HG03139 (cell line): ENCODE data around the gene SLC1A2.

Experiments
- ATAC-seq: cut with Tn5 transposase; IDR thresholded peaks from one replicate; pipeline ENCODE4 v1.9.1; 2021; ENCODE audit not compliant: unreplicated experiment

The SLC1A2 gene

DNA sequence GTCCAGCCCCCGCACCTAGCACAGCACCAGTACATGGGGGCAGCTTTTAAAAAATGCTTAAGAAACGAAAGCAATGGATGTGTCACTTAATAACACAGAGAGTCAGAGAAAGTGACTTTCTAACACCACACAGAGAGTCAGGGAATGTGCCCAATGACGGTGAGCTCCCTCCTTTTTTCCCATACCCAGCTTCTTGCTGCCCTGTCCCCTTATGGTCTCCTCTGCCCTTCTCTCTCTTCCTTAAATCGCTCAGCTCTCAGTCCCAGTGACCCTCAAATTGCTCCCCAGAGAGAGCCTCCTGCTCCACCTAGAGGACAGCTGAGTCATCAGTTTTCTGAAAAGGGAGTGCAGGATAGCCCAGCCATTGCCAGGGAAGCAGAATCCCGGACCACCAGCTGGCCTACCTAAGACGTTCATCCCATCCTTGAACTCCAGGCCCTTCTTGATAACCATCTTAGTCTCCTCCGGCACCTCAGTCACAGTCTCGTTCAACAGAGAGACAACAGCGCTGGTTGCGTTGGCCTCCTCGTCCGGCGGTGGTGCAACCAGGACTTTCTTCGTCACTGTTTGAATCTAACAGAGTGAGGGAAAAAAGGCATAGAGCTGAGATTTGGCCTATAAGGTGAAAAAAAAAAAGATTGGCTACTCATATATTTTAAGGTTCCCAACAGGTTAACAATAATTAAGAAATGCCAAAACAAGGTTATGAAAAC, 113.5 kb downstream of the SLC1A2 start:
- ATAC-seq: no peak

DNA sequence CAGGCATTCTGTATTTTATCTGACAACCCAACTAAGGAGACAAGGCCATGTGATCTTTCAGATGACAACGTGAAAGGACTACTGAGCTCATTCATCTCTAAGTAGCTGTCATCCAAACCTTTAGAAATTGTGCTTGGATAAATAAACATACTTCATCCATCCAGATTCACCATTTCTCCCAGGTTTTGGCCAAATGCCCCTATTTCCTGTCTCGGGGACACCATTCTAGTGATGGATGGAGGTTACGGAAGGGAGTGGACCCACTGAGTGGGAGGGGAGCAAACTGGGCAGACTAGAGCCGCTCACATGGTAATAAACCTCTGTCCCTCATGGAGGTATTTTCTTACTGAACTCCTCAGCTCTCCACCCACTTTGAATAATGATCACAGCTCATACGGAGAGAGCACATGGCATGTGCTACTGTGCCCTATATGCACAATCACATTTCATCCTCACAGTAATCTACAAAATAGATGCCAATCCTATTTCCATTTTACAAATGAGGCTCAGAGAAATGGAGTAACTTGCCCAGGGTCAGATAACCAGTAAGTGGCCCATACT, 114.4 kb downstream of the SLC1A2 start:
- no peak for ATAC-seq

DNA sequence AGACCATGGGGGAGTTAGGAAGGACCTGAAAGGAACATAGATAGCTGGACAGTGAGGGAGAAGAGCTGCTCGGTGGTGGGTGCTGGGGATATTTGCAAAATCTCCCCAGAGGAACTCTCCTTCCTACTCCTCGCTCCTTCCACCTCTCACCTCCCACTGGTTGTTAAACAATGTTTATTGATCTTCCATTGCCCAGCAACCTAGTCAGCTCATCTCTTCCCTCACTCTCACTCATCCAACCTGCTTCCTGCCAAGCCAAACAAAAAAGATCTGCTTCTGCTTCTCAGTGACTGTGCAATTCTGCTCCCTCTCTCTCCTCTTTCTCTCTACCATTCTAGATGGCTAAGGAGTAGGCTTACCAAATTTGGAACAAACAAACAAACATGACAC, 115.0 kb downstream of the SLC1A2 start:
- no peak for ATAC-seq

DNA sequence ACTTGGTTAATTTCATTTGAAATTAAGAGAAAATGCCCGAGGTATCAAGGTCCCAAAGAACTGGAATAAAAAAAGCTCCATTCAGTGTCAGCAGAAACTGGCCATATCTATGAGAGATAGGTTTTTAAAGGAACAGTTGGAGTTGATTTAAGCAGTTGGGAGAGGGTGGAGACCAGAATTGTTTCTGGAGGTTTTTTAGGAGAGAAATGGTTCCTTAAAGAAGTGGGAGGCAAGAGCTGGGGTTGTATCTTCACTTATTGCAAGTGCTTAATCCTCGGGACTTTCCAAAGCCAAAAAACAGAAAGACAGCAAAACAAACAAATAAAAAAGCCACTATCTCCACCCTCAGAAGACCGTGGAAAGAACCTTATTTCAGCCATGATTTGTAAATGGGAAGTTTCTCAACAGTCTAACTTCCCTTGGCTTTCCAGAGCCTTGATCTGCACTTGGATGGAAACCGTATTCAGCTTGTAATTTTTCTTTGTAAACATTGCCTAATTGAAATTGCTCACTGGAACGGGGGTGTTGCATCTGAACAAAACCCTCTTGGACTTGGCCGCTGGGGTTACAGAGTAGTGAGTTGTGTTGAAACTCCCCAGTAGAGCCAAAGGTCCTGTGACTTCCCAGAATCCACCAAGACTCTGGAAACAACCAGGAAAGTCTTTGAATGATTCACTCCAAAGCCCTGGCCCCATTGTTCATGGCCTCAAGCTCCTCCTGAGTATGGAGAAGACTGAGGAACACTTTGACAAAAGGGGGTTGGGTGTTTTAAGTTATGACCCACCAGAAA, 115.6 kb downstream of the SLC1A2 start:
- ATAC-seq: no peak

DNA sequence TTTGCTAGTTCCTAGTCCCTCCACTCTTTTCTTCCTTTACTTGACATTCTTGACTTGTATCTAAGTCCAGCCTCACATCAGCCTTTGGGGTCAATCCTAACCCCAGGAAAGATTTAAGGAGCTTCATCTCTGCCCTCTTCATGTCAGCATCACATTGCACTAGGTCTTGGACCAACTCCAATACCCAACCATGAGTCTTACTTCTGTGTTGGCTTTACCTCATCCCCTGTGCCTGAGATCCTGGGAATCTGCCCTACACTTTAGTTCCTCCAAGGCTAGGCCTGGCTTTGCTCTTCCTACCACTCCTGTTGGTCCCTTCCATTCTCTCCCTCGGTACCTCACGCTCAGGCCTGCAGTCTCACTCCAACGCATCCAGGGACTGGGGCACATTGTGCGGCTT, 117.0 kb downstream of the SLC1A2 start:
- no peak for ATAC-seq

DNA sequence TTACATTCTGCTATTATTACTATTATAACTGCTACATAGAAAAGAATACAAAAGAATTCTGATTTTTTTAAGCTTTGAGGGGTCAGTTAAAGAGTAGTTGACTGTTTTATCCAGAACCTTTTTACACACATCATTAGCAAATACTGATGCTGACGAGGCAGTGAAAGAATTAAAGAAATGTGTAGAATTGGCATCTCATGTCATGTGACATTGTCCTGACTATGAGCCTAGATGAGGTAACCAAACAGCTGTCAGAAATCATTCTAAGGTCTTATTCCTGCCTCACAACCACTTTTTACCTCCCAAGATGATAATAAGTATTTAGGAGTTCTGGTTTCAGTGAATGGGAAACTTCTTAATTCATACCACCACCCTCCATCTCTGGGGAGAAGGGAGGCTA, 121.0 kb downstream of the SLC1A2 start:
- no peak for ATAC-seq

DNA sequence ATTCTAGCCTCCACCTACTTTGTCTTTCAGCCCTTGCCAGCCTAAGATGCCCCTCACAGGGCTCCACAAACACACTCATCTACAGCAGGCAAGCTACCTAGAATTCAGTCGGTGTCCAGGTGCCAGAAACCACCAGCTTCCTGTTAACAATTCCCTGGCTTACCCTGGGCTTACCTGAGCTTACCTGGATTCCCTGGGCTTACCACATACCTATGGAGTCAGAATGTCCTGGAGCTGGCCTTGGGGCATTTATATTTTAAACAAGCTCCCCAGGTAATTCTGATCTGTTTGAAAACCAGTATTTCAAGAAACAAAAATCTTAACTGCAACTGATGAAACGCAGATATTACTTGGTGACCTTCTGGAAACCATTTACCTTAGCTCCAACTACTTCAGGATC, 123.6 kb downstream of the SLC1A2 start:
- ATAC-seq: no peak

DNA sequence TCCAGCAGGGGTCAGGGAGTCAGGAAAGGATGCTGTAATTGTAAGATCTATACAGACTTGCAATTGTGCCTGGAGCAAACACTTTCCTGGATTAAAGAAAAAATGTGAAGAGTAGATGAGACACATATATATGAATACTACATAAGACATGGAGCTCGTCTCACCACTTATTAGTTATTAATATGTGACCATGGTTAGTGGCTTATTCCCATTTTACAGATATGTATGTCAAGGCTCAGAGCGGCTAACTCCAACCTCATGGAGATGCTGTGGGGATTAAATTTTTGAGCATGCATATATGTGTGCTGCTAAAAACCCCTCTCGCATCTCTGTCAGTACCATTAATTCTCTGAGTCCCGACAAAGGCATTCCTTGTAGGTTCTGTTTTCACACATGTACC, 125.7 kb downstream of the SLC1A2 start:
- no peak for ATAC-seq

DNA sequence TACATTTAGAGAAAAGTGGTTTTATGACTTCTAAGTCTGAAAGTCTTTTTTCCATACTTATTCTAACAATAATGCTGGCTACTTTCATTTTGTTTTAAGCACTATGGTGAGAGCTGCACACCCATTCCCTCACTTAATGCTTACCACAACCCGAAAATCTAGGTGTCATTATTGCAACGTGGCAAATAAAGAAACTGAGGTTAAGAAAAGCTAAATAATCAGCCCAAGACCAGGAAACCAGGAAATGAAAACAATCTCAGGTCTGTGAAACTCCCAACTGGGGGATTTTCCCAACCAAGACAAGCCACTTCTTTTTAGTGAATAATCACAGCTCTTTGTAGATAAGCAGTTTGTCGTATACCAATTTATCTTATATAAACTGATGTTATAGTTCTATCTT, 126.3 kb downstream of the SLC1A2 start:
- no peak for ATAC-seq

DNA sequence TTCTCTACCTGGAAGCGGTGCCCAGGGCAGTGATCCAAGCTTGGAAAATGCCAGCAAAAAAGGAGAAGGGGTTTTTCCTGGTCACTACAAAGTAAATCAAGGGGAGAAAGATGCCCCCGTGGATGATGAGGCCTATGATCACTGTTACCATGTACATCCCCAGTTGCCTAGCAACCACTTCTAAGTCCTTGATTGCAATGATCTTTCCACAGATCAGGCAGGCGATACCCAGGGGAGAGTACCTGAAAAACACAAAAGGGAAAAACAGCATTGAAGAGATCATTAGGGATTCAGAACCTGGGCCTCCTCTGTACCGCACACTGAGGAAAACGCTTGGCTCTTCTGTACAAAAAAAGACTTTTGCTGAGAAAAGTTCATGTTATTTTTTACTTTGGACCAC, 127.1 kb downstream of the SLC1A2 start:
- ATAC-seq: no peak

DNA sequence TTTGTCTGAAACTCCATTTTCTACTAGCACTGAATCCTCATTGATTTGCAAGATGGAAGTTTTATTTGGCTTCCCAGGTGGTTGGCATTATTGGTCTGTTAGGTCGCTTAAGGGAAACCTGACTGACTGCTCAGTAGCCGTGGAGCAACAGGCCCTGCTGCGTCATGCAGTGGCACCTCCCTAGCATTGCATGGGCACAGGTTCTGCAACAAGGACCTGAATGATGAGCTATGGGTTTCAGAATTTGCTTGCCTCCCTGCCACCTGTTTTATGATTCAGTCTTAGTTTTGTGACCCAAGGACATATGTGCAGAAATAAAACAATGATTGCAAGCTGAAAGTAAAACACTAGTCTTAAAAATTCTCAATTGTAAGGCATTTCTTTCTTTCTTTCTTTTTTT, 128.5 kb downstream of the SLC1A2 start:
- no peak for ATAC-seq

DNA sequence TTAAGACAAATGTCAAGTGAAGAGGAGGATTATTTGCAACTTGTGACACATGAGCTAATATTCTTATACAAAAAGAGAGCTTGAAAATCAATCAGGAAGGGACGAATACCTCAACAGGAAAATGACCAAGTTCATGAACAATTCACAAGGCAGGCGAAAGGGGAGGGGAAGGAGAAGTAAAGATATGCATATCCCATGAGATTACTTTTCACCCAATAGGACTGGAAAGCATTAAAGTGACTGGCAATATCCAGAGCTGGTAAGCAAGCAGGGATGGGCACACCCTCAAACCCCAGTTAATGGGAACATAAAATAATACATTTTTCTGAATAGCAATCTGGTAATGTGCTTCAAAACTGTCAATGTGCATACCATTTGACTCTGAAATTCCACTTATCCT, 129.5 kb downstream of the SLC1A2 start:
- no peak for ATAC-seq

DNA sequence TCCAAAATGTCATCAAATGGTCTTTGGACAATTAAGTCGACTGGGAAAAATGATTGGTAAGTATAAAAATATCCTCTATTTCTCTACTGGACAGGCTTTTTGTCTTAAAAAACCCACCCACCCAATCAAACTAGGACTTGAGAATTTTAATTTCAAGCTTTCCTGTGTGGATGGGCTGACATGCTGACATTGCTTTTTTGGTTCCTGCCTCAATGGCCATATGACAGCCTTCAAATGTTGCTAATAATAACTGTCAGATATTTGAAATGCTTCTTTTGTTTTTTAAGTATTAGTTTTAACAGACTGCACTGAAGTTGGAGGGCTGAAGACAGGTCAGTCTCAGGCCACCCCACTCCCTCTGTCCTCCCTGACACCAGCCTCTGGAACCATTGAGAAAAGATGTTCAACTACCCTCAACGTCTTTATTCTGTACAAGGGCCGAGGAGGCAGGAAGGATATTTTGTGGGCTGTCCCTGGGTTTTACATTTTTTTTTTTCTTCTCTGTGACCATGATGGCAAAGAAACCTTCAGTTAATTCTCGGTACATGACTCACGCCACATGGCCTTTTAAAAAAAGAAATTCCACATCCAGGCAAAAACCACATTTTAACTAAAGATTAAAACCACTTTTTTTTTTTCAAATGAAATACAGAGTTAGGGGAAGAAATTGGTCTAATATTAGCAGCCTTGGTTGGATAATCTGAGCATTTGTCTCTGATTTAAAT, 130.4 kb downstream of the SLC1A2 start:
- ATAC-seq: no peak

DNA sequence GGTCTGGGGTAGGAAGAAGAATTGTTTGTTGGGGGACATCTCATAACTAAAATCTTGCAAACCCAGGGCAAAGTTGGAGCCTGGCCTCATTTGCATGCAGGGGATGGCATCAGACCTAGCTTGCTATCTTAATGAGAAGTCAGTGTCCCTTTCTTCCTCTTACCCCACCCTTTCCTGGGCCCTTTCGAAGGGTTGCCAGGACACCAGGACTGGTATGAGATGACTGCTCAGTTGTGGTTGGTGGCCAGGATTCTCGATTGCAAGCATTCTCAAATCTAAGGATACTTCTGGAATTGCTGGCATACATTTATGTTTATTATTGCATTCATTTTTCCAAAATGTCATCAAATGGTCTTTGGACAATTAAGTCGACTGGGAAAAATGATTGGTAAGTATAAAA, 131.0 kb downstream of the SLC1A2 start:
- ATAC-seq: no peak

DNA sequence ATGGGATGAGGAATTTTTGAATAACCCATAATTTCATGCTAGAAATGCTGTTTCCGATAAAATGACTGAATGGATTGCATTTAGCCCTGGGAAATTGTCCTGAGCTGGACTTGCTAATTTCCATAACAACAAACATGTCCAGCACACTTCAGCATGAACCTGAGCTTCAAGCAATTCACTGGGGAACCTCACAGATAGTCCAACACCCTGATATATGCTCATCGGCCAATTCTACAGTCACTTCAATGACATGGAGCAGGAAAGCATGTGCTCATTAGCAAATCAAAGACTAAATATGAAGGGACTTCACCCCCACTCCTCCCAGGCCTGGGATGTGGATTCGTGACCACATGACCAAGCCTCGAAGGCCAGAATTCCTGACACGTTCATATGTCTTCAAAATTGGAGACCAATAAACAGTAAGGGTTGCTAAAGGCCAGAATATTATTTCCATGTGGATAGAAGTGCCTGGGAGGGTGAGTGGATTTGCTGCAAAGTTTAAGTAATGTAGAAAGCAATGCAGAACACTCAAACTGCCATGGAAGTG, 131.9 kb downstream of the SLC1A2 start:
- no peak for ATAC-seq

DNA sequence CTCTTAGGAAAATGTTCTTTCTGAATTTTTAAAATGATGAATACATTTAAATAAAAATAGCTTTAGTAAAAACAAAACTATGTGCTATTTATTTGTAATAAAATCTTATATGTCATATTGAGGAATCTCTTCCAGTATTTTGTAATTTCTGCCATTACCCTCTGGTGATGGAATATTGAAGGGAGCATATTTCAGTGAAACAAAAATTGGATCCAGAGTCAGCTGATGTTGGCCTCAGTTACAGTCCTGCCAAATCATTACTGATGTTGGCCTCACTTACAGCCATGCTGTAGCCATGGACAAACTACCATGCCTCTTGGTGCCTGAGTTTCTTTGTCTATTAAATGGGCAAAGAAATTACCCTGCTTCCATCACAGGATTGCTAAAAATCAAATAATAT, 133.2 kb downstream of the SLC1A2 start:
- ATAC-seq: no peak

DNA sequence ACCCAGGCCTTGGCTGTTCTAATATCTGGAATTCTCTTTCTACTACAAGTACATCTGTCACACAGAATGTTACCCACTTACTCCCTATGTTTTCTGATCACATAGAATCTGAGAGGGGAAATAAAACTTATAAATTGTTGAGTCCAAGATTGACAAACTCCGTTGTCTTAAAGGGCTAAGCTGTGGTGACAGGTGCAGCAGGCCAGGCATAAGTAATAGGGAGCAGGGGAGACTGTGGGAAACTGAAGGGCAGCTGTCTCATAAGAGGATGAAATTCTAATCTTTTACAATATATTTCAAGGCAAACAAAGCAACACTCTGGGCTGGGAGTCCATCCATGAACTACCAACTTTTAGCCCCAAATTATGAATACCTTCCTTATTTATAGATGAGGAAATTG, 133.9 kb downstream of the SLC1A2 start:
- no peak for ATAC-seq

DNA sequence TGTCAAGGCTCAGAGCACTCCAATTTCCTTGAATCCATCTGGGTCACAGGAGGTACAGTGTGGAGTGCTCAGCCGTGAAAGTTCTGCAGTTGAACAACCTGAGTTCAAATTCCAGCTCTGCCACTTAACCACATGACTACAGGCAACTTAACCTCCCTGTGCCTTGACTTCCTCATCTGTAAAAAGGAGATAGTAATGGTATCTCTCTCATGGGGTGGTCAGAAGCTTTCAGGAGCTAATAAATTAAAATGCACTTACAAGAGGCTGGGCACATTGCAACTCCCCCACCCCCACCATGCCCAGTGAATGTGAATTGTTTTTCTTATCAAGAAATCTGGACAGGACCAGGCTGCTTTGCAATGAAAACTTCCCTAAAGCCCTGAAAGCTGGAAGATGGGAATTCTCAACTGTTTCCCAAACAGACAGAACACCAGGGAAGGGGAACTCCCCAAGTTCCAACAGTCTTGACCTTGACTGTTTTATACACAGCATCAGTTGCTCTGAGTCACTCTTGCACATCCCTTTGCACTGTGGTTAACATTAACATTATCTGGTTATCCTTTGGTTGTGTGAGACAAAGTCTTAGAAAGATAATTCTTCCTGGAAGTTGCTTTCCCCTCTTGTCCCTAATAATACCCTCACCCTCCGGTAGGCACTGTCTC, 137.0 kb downstream of the SLC1A2 start:
- ATAC-seq: no peak

DNA sequence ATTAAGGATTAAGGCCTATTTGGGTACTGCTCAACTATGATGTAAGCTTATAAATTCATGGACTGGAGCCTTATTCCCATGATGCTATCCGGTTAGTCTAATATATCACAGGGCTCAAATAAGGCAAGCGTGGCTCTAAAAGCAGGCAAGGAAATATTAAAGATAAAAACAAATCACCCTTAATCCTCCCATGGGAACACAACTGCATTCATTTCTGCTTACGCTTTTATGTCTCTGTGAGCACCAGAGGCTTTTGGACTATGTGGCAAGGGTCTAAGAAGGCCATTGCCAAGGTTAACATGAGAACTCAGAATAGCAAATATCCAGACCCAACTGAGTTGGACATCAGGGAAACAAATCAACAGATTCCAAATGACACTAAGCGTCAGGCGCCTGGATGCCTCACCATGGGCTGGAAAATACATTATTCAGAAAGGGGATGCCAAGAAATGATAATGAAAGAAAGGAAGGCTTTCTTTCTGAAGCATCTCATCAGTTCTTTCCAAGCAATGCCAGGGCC, 138.1 kb downstream of the SLC1A2 start:
- ATAC-seq: no peak

DNA sequence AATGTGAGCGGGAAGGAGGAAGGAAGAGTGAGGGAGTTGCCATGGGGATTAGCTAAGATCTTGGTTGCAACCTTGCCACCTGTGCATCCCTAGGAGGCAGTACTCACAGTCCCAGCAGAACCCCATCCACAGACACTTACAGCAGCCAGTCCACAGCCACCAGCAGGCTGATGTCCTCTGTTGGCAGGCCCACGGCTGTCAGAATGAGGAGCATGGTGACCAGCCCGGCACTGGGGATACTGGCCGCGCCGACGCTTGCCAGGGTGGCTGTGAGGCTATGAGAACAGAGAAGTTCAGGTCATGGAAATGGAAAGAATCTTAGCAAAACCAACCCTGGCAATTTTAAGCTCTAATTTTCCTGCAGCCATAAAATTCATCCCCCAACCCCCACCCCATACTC, 138.6 kb downstream of the SLC1A2 start:
- no peak for ATAC-seq

DNA sequence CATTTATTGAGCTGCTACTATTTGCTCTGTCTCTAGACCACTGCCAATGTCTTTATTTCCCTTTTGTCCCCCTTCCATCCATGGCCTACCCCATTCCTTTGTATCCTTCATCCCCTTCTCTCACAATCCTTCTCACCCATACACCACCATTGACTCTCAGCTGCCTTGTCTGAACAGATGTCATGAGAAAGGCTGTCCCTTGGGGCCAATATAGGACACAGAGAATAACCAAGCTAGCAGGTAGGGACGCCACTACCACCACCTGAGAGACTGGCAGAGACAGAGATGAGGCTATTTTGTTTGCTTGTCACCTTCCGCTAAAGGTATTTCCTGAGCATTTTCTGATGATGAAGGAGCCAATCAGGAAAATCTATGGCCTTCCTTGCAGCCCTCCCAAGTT, 141.5 kb downstream of the SLC1A2 start:
- no peak for ATAC-seq
